ENCODE data around the gene NTM. TPM values are rescaled to one million over a fixed set of nuclear protein-coding genes. Genes with fewer than 3 reads are reported as not detected.
A peak's percentile ranks its signal among the peaks of the same experiment; 100 is the strongest.

The NTM gene
- total RNA-seq, 1 experiment from 2014 or later: 0.73 TPM

DNA sequence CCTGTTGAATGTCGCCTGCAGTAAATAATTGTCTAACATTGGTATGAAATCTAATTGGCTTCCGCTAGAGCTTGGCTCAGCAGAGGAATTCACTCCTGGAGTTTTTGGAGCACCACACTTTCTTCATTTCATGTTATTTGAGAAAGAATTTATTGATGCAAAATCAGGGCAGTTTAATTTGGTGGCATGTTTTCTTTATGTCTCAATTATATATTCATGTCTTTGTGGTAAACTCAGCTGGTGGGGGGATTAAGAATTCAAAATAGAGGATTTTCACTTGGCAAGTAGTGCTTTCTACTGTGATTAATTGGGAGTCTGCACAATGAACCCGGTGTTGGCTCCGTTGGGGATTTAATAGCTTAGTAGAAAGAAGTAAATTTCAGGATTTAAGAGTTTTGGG, 784.4 kb downstream of the NTM start:
- CTCF ChIA-PET: no interaction called here
- Histone ChIP-seq H3K36me3 (ENCODE audit: control insufficient read depth, insufficient read depth, low read length) (no peaks in the 10 kb centered on the region), H3K4me1 (no peaks in the 10 kb centered on the region), H3K27me3 (replicated peaks; ENCODE audit: control insufficient read depth, insufficient read depth, low read length) (no peaks in the 10 kb centered on the region), H3K9me3 (no peaks in the 10 kb centered on the region), H3K4me3 (ENCODE audit: low read depth, low read length) (no peak overlapping the region)
- Mint-ChIP-seq H3K4me3 (ENCODE audit: unreplicated experiment) (no peak overlapping the region), H3K4me1 (ENCODE audit: low read depth, unreplicated experiment) (no peaks in the 10 kb centered on the region), H3K9me3 (ENCODE audit: unreplicated experiment) (no peaks in the 10 kb centered on the region), H3K36me3 (ENCODE audit: insufficient read depth, unreplicated experiment) (no peaks in the 10 kb centered on the region), H3K27me3 (ENCODE audit: insufficient read depth, unreplicated experiment) (peaks cover 4% of the 10 kb centered on the region), H3K27ac (ENCODE audit: unreplicated experiment) (no peak overlapping the region)
- POLR2A ChIA-PET: no interaction called here
- no peak for DNase-seq
- no TSS peak for BruUV-seq (replicated peaks)
- intact Hi-C loops (cut with micrococcal nuclease; ENCODE audit: unreplicated experiment): no loop called here
- no peak for TF ChIP-seq CTCF (IDR thresholded peaks at IDR 0.05; ENCODE audit: insufficient read depth in 1 of 2, low read depth in 1 of 2, low read length in 1 of 2, severe bottlenecking in 1 of 2, unreplicated experiment in 1 of 2)

- peaks cover 7% of the 10 kb centered on the region for H3K27me3 Mint-ChIP-seq (ENCODE audit: insufficient read depth, unreplicated experiment)
- no peak overlapping the region for H3K4me3 ChIP-seq (ENCODE audit: low read depth, low read length)
- H3K4me3 Mint-ChIP-seq (ENCODE audit: unreplicated experiment): no peak overlapping the region
- H3K4me1 Mint-ChIP-seq (ENCODE audit: low read depth, unreplicated experiment): no peaks in the 10 kb centered on the region
- no peaks in the 10 kb centered on the region for H3K4me1 ChIP-seq
- ChIA-PET POLR2A (no interaction called here), CTCF (no interaction called here)
- no peaks in the 10 kb centered on the region for H3K36me3 ChIP-seq (ENCODE audit: control insufficient read depth, insufficient read depth, low read length)
- TF ChIP-seq CTCF (IDR thresholded peaks at IDR 0.05; ENCODE audit: insufficient read depth in 1 of 2, low read depth in 1 of 2, low read length in 1 of 2, severe bottlenecking in 1 of 2, unreplicated experiment in 1 of 2): peak; percentile 38 to 45
- no TSS peak for BruUV-seq (replicated peaks)
- DNase-seq: peak; percentile 40 to 50
- H3K27me3 ChIP-seq (replicated peaks; ENCODE audit: control insufficient read depth, insufficient read depth, low read length): no peaks in the 10 kb centered on the region
- H3K9me3 Mint-ChIP-seq (ENCODE audit: unreplicated experiment): no peaks in the 10 kb centered on the region
- no peaks in the 10 kb centered on the region for H3K36me3 Mint-ChIP-seq (ENCODE audit: insufficient read depth, unreplicated experiment)
- intact Hi-C loops (cut with micrococcal nuclease; ENCODE audit: unreplicated experiment): loop anchor here (1.0 kb wide), 1 partner anchor 291 kb away; no protein-coding TSS in a partner anchor
- no peaks in the 10 kb centered on the region for H3K9me3 ChIP-seq
- H3K27ac Mint-ChIP-seq (ENCODE audit: unreplicated experiment): no peak overlapping the region
Measured at GRCh38 chr11:132158091-132158490, 787.7 kb downstream of the NTM start.

DNA sequence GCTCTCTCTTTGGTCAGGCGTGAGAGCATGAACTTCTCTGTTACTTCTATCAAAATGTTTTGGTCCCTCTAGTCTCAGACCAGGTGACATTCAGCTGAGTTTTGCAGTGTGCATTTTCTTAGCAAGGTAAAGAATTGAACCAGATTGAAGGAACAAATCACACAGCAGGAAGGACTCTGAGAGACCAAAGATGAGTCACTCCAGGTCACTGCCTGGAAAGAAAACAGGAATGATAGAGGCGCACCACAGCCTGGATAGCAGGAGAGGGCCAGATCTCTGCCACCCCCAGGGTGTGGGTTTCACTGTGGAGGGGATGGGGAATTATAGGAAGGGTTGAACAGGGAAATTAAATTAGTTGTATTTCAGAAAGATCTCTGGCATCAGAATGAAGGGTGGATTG, 788.3 kb downstream of the NTM start:
- H3K27ac Mint-ChIP-seq (ENCODE audit: unreplicated experiment): no peak overlapping the region
- no peaks in the 10 kb centered on the region for H3K9me3 Mint-ChIP-seq (ENCODE audit: unreplicated experiment)
- H3K9me3 ChIP-seq: no peaks in the 10 kb centered on the region
- ChIA-PET CTCF (no interaction called here), POLR2A (no interaction called here)
- H3K36me3 Mint-ChIP-seq (ENCODE audit: insufficient read depth, unreplicated experiment): no peaks in the 10 kb centered on the region
- no peaks in the 10 kb centered on the region for H3K27me3 ChIP-seq (replicated peaks; ENCODE audit: control insufficient read depth, insufficient read depth, low read length)
- no peak overlapping the region for H3K4me3 Mint-ChIP-seq (ENCODE audit: unreplicated experiment)
- DNase-seq: no peak
- peaks cover 7% of the 10 kb centered on the region for H3K27me3 Mint-ChIP-seq (ENCODE audit: insufficient read depth, unreplicated experiment)
- H3K4me1 Mint-ChIP-seq (ENCODE audit: low read depth, unreplicated experiment): no peaks in the 10 kb centered on the region
- TF ChIP-seq CTCF (IDR thresholded peaks at IDR 0.05; ENCODE audit: insufficient read depth in 1 of 2, low read depth in 1 of 2, low read length in 1 of 2, severe bottlenecking in 1 of 2, unreplicated experiment in 1 of 2): no peak
- H3K4me1 ChIP-seq: no peaks in the 10 kb centered on the region
- BruUV-seq (replicated peaks): no TSS peak
- no peak overlapping the region for H3K4me3 ChIP-seq (ENCODE audit: low read depth, low read length)
- intact Hi-C loops (cut with micrococcal nuclease; ENCODE audit: unreplicated experiment): loop anchor here (1.0 kb wide), 1 partner anchor 291 kb away; no protein-coding TSS in a partner anchor
- no peaks in the 10 kb centered on the region for H3K36me3 ChIP-seq (ENCODE audit: control insufficient read depth, insufficient read depth, low read length)

Data from Caco-2 (cell line).